Subcutaneous preadipocyte (primary cell): ENCODE data around the gene CFAP73. TPM values are rescaled to one million over a fixed set of nuclear protein-coding genes. Genes with fewer than 3 reads are reported as not detected.

ENCODE experiments used
- small RNA-seq: library from RNA; depleted of rRNA; stranded (forward); fragments of <200 nt; gene quantifications from one replicate; pipeline ENCODE3, GENCODE V24; 2012
- total RNA-seq: library from RNA; depleted of rRNA; stranded (reverse); fragments of >200 nt; gene quantifications from 2 replicates; pipeline ENCODE4 v1.2.3, GENCODE V29; 2012

Gene CFAP73
- total RNA-seq: not detected in 2 replicates

GRCh38 chr12:113149361-113150150, at the start of gene CFAP73:
TSS of gene CFAP73 (plus strand) at chr12:113149724. CDS start at chr12:113149858, 134 bp downstream.

GRCh38 chr12:113135178-113136127, 14.1 kb upstream of the CFAP73 start, which contains the start of gene RASAL1:
TSS of gene RASAL1 (minus strand) at chr12:113135761. CDS start at chr12:113135462, 299 bp downstream.

GRCh38 chr12:113185180-113186032, 35.9 kb downstream of the CFAP73 start, which contains the start of the genes DDX54 and RITA1:
TSS of gene DDX54 (minus strand) at chr12:113185478. CDS start at chr12:113185451, 27 bp downstream.
TSS of gene RITA1 (plus strand) at chr12:113185721. CDS start at chr12:113186747, 1,026 bp downstream.

Small RNAs within 50 kb of the gene (small RNA-seq; reads per million reads assigned to genes)
- gene MIR7106: not detected
- not detected for gene RF00019

Other genes starting within 250 kb of the CFAP73 start
- 2.5 and 4.4 TPM in 2 replicates for gene OAS1, start 242.8 kb upstream of the CFAP73 start, total RNA-seq
- 7.0 and 15.4 TPM in 2 replicates for gene OAS3, start 211.2 kb upstream of the CFAP73 start, total RNA-seq
- 6.2 and 7.0 TPM in 2 replicates for gene OAS2, start 171.2 kb upstream of the CFAP73 start, total RNA-seq
- 0.20 and 0.73 TPM in 2 replicates for gene DTX1, start 93.0 kb upstream of the CFAP73 start, total RNA-seq
- gene RASAL1, start 14.0 kb upstream of the CFAP73 start, total RNA-seq: not detected in 2 replicates
- gene DDX54, start 35.8 kb downstream of the CFAP73 start, total RNA-seq: 47.0 and 61.0 TPM in 2 replicates
- gene RITA1, start 36.0 kb downstream of the CFAP73 start, total RNA-seq: 18.0 and 18.6 TPM in 2 replicates
- gene TPCN1, start 71.7 kb downstream of the CFAP73 start, total RNA-seq: 24.6 and 29.3 TPM in 2 replicates
- 9.2 and 10.2 TPM in 2 replicates for gene SLC8B1, start 185.4 kb downstream of the CFAP73 start, total RNA-seq
- gene PLBD2, start 208.9 kb downstream of the CFAP73 start, total RNA-seq: 33.8 and 37.5 TPM in 2 replicates